ENCODE results near the gene DYNC1H1. TPM values are rescaled to one million over a fixed set of nuclear protein-coding genes. Genes with fewer than 3 reads are reported as not detected.
A peak's percentile ranks its signal among the peaks of the same experiment; 100 is the strongest.

DYNC1H1 gene
- total RNA-seq, 1 experiment from 2014 or later = 279 TPM

DNA sequence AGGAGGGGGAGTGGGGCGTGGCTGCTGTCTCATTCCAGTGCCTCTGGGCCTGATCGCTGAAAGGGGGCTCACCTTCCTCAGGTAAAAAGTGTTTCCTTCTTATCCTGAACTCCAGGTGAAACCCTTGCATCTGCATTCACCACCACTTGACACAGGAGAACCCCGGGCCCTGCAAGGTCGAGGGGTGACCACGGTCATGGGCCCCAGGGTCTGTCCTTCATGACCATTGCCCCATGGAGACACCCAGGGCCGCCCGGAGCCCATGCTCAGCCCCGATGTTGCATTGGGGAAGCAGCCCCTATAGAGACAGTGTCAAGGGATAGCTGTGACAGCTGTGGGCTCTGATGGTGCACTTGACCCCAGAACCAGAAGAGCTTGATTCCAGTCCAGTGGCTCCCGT, 34.4 kb upstream of the DYNC1H1 start:
- H3K9me3 ChIP-seq (replicated peaks) = no peaks in the 10 kb centered on the region

DNA sequence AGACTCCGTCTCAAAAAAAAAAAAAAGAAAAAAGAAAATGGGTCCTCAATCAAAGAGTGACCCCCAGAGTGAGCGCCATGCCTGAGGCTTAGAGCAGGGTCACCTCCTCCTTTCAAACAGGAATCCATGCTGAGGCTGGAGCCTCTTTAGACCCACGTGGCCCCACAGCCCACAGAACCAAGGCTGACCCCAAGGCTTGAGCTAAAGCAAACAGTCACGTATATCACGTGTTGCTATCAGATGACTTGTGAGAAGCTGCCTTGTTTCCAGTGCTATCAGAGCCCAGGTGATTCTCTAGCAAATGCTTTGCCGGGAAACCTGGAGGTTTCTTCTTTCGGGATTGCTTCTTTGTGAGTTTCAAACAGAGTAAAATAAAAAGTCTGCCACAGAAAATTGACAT, 31.7 kb upstream of the DYNC1H1 start:
- H3K27me3 ChIP-seq = no peaks in the 10 kb centered on the region
- peak overlapping the region; percentile 39 for H3K4me3 ChIP-seq
- H3K36me3 ChIP-seq = no peaks in the 10 kb centered on the region
- H3K4me1 ChIP-seq = peaks cover 8% of the 10 kb centered on the region
- no peaks in the 10 kb centered on the region for H3K9me3 ChIP-seq (replicated peaks)
- DNase-seq = peak; percentile 31 to 57
- 0 out of 2 replicates have a peak overlapping the region, but pooled peaks have one; percentile 9 for H3K27ac ChIP-seq

More for the DNA sequence above, 34.4 kb upstream of the DYNC1H1 start:
- no peak overlapping the region for H3K4me3 ChIP-seq
- no peaks in the 10 kb centered on the region for H3K27me3 ChIP-seq
- H3K4me1 ChIP-seq = peaks cover 11% of the 10 kb centered on the region
- no peak overlapping the region for H3K27ac ChIP-seq
- DNase-seq = no peak
- no peaks in the 10 kb centered on the region for H3K36me3 ChIP-seq

DNA sequence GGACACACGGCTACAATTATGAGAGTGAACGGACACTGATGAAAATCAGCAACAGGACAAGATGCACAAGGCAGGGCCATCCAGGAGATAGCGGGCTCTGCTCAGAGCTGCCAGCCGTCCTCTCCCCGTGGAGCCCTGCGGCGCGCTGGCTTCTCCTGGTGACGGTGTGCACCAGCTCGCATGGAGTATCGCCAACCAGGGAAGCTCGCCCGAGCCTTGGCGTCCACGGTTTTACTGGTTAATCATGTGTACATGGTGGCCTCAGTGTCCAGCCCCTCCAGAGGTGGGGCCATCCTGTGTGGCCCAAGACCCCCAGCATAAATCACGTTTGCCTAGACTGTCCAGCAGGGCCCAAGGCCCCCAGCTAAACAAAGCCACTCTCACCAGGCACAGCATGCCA, 31.2 kb upstream of the DYNC1H1 start:
- H3K36me3 ChIP-seq = no peaks in the 10 kb centered on the region

DNA sequence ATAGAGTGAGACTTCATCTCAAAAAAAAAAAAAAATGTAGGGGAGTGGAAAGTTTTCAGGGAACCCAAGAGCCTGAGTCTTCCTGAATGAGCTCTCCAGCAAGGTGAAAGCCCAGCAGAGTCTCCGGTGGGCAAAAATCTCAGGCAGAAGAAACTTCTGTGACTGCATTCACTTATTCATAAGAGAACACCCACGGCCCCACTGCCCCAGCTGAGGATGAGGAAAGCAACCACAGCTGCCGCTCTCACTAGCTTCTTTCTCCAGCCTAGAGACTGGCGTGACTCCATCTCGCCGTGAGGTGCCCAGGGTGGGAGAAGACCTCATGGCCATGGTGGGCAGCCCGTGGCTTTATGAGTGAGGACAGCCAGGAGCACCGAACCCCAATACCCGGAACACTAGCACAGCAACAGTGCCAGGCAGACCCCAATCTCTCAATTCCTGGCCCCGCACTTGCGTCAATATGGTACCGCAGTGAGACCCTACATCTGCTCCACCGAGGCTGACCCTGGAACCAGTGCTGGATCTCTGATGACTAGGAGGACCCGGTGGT, 29.7 kb upstream of the DYNC1H1 start:
- Histone ChIP-seq H3K27me3 (no peaks in the 10 kb centered on the region), H3K4me3 (no peak overlapping the region), H3K36me3 (no peaks in the 10 kb centered on the region), H3K27ac (no peak overlapping the region), H3K9me3 (replicated peaks) (no peaks in the 10 kb centered on the region), H3K4me1 (no peaks in the 10 kb centered on the region)
- no peak for DNase-seq

More for the DNA sequence above, 31.2 kb upstream of the DYNC1H1 start:
- Histone ChIP-seq H3K4me1 (peaks cover 5% of the 10 kb centered on the region), H3K9me3 (replicated peaks) (no peaks in the 10 kb centered on the region), H3K27me3 (no peaks in the 10 kb centered on the region), H3K27ac (no peak overlapping the region), H3K4me3 (peak overlapping the region; percentile 39)
- no peak for DNase-seq

DNA sequence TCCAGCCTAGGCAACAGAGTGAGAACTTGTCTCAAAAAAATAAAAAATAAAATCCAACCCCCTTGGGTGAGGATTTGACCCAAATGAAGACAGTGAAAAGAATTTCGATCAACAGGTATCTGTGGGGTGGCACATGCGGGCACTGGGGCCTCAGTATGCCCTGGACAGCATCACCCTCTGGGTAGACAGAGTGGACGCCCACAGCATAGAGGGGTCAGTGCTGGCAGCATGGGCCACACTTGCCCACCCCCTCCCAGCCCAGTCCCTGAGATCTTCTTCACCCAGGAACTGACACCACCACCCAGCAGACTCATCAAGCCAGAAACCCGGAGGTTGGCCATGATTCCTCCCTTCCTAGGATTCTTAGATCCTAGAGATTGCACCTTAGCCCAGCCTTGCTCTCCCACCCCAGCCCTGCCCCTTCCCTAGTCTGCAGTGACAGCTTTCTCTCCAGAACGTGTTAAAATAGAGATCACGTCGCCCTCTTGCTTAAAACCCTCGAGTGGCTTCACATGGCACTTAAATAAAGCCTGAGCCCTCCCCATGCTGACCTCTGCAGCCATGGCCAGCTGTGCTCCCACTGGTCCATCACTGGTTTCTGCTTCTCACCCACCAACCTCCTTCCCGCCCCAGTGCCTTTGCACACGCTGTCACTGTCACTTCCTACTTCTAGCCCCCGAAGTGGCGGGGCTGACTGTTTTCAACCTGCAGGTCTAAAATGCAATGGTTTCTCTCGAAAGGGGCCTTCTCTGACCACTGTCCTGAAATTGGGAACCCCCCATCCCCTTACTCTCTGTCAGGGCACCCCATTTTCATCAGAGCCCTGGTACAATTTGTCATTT, 26.2 kb upstream of the DYNC1H1 start:
- Histone ChIP-seq H3K27ac (no peak overlapping the region), H3K4me1 (no peaks in the 10 kb centered on the region), H3K9me3 (replicated peaks) (no peaks in the 10 kb centered on the region), H3K27me3 (no peaks in the 10 kb centered on the region), H3K4me3 (no peak overlapping the region), H3K36me3 (no peaks in the 10 kb centered on the region)
- no peak for DNase-seq

DNA sequence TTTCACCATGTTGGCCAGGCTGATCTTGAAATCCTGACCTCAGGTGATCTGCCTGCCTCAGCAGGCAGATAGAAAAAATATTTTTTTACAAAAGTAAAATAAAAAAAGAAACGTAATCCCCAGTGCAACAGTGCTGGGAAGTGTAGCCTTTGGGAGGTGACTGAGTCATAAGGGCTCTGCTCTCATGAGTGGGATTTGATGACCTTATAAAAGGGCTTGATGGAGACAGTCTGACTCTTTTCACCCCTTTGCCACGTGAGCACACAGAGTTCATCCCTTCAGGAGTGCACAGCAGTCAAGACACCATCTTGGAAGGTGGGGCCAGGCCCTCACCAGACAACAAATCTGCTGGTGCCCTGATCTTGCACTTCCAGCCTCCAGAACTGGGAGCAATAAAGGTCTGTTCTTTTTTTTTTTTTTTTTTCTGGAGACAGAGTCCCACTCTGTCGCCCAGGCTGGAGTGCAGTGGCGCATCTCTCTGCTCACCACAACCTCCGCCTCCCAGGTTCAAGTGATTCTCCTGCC, 24.7 kb upstream of the DYNC1H1 start:
- Histone ChIP-seq H3K27ac (no peak overlapping the region), H3K27me3 (no peaks in the 10 kb centered on the region), H3K9me3 (replicated peaks) (no peaks in the 10 kb centered on the region), H3K4me3 (no peak overlapping the region), H3K4me1 (no peaks in the 10 kb centered on the region), H3K36me3 (no peaks in the 10 kb centered on the region)
- no peak for DNase-seq

DNA sequence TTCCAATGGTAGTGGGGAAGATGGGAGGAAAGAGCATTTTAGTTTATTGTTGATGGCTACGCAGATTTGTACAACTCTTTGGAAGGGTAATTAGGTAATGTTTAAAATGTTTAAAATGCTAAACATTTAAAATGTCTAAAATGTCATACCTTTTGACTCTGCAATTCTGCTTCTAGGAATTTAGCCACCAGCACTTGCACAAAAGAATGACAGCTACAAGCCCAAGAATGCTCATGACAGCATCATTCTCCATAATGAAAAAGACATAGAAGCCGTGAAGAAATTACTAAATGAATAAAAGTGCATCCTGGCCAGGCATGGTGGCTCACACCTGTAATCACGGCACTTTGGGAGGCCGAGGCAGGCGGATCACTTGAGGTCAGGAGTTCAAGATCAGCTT, 19.9 kb upstream of the DYNC1H1 start:
- no peaks in the 10 kb centered on the region for H3K27me3 ChIP-seq
- no peak overlapping the region for H3K27ac ChIP-seq
- no peak overlapping the region for H3K4me3 ChIP-seq

DNA sequence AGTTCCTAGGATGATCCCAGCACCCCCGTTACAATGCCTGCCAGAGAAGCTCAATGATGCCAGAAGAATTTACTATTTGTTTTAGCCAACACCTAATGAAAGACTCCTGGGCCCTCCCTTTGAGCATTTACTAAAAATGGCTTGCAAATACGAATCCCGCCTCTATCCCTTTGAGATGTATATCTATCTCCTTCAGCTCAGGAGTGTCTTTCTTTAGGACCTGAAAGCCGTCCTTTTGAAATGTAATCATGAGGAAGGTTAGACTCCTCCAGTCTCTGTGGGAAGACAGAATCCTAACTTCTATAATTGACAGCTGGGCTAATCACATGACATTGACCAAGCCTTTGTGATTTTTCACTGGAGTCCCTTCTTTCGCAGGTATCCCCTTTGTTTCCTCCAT, 19.2 kb upstream of the DYNC1H1 start:
- Histone ChIP-seq H3K27ac (no peak overlapping the region), H3K4me1 (no peaks in the 10 kb centered on the region; the same call in 1 of the 2 replicates), H3K9me3 (replicated peaks) (no peaks in the 10 kb centered on the region), H3K4me3 (no peak overlapping the region), H3K36me3 (no peaks in the 10 kb centered on the region), H3K27me3 (no peaks in the 10 kb centered on the region)
- no peak for DNase-seq

More for the DNA sequence above, 19.9 kb upstream of the DYNC1H1 start:
- Histone ChIP-seq H3K4me1 (no peaks in the 10 kb centered on the region; the same call in 1 of the 2 replicates), H3K9me3 (replicated peaks) (no peaks in the 10 kb centered on the region), H3K36me3 (no peaks in the 10 kb centered on the region)
- DNase-seq = no peak

DNA sequence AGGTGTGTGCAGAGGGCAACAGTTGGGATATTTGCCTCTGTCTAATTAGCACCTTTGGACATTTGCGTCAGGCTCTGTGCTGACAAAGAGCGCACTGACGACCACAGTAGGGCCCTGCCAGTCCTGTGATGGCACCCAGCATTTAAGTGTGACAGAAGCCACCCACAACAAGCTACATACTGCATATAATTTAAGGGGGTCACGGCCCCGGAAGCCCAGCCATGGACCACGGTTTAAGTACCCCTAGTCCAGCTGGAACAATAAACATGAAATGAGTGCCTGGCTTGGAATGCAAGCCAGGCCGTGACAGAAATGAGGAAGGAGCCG, 16.8 kb upstream of the DYNC1H1 start:
- Histone ChIP-seq H3K4me1 (no peaks in the 10 kb centered on the region; the same call in 1 of the 2 replicates), H3K27ac (peak overlapping the region; percentile 72), H3K4me3 (peak overlapping the region; percentile 72), H3K9me3 (replicated peaks) (no peaks in the 10 kb centered on the region), H3K27me3 (no peaks in the 10 kb centered on the region), H3K36me3 (no peaks in the 10 kb centered on the region)
- no peak for DNase-seq

DNA sequence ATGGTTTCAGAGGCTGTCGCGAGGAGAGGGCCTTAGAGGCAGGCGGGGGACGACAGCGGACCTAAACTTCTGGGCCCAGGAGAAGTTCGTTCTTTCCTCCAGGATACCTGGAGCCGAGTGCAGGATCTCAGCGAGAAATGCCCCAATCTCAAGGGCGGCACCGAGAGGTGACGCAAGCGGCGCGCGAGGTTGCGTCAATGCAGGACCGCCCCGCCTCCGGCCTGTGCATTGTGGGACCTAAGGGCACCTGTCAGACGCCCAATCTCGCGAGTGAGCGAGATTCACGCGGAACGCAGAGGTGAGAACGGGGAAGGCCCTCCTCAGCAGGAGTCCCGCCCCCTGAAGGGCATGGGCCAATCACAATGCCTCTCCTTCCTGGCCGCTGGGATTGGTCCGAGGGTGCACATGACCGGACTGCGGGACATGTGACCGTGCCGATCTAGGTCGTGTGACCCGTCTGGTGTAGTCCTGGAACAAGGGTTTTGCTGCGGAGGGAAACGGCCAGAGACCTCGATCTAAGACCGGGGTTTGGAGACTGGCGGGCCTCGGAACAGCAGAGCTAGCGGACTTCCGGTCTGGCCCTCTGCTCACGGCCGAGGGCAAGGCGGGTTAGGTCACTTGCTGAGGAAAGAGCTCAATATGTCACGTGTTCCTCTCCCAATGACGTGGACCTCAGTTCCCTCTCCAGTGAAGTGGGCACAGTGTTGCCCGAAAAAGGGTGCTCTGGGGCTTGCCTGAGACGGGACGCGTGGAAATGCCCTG, 16.3 kb upstream of the DYNC1H1 start:
- peak overlapping the region; percentile 72 for H3K4me3 ChIP-seq
- DNase-seq = peak; percentile 100
- no peaks in the 10 kb centered on the region for H3K36me3 ChIP-seq
- H3K27me3 ChIP-seq = no peaks in the 10 kb centered on the region
- peak overlapping the region; percentile 72 for H3K27ac ChIP-seq
- H3K9me3 ChIP-seq (replicated peaks) = no peaks in the 10 kb centered on the region
- no peaks in the 10 kb centered on the region; the same call in 1 of the 2 replicates for H3K4me1 ChIP-seq

DNA sequence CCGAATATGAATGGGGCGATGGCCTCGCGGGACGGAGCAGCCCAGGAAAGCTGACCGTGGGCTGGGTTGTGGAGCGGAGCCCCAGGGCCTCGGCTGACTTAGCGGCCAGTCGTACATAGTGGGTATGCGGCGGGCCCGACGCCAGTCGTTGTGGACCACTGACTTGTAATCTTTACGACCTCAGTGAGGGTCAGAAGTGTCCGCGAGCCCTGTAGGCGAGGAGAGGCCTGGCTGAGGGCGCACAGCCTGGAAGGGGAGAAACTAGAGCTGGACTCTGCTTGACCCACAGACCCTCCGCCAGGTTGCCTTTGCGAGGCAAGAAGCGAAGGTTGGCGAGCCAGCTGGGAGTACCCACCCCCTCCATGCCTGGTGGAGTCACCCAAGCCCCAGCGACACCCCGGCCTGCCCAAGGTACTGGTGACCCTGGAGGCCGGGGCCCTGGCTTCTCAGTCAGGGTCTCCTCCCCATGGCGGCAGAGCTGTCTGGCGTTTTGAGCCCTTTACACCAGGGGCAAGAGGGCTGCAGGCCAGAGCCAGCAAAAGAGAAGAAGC, 15.6 kb upstream of the DYNC1H1 start:
- Histone ChIP-seq H3K4me3 (peak overlapping the region; percentile 72), H3K27me3 (no peaks in the 10 kb centered on the region), H3K9me3 (replicated peaks) (no peaks in the 10 kb centered on the region), H3K36me3 (no peaks in the 10 kb centered on the region), H3K27ac (peak overlapping the region; percentile 72), H3K4me1 (no peaks in the 10 kb centered on the region; the same call in 1 of the 2 replicates)
- DNase-seq = no peak

DNA sequence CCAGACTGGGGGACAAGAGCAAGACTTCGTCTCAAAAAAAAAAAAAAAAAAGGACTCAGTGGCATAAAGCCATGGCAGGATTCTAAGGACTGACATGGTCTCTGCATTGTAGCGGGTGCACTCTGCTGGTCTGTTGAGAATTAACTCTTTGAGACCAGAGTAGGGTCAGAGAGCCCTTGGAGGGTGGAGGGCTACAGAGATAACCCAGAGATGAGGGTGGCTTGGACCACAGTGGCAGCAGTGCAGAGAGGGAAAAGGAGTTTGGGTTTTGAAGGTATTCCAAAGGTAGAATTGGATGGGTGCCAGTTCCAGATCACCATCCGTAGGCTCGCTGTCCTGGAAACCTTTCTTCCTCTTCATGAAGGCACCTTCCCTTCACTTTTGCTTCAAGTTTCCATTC, 14.3 kb upstream of the DYNC1H1 start:
- H3K36me3 ChIP-seq = no peaks in the 10 kb centered on the region
- DNase-seq = no peak
- no peak overlapping the region for H3K4me3 ChIP-seq
- no peaks in the 10 kb centered on the region; the same call in 1 of the 2 replicates for H3K4me1 ChIP-seq
- H3K9me3 ChIP-seq (replicated peaks) = no peaks in the 10 kb centered on the region
- H3K27me3 ChIP-seq = no peaks in the 10 kb centered on the region
- no peak overlapping the region for H3K27ac ChIP-seq

DNA sequence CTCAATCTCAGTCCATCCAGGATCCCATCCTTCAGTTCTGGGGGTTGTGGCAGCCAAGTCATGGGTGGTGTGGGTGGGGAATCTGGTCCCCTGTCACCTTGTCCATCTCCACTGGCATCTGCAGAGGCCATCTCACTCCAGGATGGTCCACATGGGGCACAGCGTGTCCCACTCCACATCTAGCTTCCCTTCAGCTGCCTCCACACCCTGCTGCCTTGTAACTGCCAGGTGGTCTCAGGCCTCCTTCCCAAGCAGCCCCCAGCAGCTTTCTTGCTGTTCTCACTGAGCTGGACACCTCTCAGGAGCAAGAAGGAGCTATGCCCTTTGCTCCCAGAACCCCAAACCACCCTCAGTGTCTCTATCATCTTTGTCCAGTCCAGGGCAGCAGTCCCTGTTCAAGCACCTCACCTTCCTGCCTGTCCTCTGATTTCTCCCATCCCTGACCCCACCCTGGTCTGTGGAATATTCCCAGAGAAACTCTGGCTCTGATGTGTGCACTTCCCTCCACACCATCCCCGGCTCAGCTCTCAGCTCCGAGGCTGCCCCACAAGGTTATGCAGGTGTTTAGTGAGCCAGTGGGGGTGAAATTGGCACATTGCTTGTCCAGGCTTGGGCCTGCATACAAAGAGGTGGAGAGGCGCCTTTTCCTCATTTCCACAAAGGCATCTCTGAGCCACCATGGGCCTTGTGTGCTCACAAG, 13.7 kb upstream of the DYNC1H1 start:
- DNase-seq = no peak
- H3K27me3 ChIP-seq = no peaks in the 10 kb centered on the region
- H3K4me1 ChIP-seq = no peaks in the 10 kb centered on the region; the same call in 1 of the 2 replicates
- no peaks in the 10 kb centered on the region for H3K9me3 ChIP-seq (replicated peaks)
- H3K4me3 ChIP-seq = no peak overlapping the region
- H3K36me3 ChIP-seq = no peaks in the 10 kb centered on the region
- H3K27ac ChIP-seq = no peak overlapping the region

DNA sequence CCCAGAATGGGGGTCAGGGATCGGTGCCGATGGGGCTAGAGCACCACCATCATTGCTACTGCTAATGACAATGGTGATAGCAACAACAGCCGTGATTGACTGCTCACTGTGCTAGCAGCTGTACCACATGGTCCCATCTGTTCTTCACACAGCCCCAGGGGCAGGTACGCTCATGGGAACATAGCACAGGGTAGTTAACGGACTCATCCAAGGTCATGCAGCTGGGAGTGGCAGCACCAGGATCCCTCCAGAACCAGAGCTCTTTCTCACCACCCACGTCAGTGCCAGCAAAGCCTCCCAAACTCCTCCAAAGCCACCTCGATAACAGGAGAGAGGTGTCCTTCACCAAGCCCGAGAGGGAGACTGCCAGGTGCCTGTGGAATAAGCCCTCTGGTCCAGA, 11.2 kb upstream of the DYNC1H1 start:
- no peaks in the 10 kb centered on the region for H3K9me3 ChIP-seq (replicated peaks)
- H3K27me3 ChIP-seq = no peaks in the 10 kb centered on the region; the same call in 1 of the 2 replicates
- no peaks in the 10 kb centered on the region; the same call in 1 of the 2 replicates for H3K4me1 ChIP-seq
- no peaks in the 10 kb centered on the region for H3K36me3 ChIP-seq
- peak in 1 of 2 experiments; percentile 32 for DNase-seq
- H3K4me3 ChIP-seq = no peak overlapping the region
- no peak overlapping the region for H3K27ac ChIP-seq
